T-helper 17 cell (primary cell): ENCODE results near the gene TMA7. TPM values are rescaled to one million over a fixed set of nuclear protein-coding genes. Genes with fewer than 3 reads are reported as not detected.
A peak's percentile ranks its signal among the peaks of the same experiment; 100 is the strongest.

Source experiments
- ATAC-seq: fragments of 150-1000 bp; cut with Tn5 transposase; 2 replicates; pipeline ENCODE4 v1.10.0; 2021; ENCODE audit warnings: mild to moderate bottlenecking, moderate library complexity
- DNase-seq, 3 donors: peaks; one replicate each; pipeline versions ENCODE4 v3.0.0 to v3.0.0-alpha.2; 2020 to 2021
- H3K9me3 ChIP-seq: one replicate; pipeline ENCODE4 v1.7.0; 2013; ENCODE audit warnings: low read length, mild to moderate bottlenecking; ENCODE audit not compliant: control insufficient read depth, poor library complexity, severe bottlenecking
- H3K27ac Mint-ChIP-seq: one replicate; pipeline ENCODE4 v1.8.0; 2022; ENCODE audit warnings: mild to moderate bottlenecking, moderate library complexity, mixed read lengths
- H3K27me3 Mint-ChIP-seq: one replicate; pipeline ENCODE4 v1.8.0; 2022; ENCODE audit warnings: mixed read lengths
- H3K36me3 Mint-ChIP-seq: one replicate; pipeline ENCODE4 v1.8.0; 2022; ENCODE audit warnings: low read depth, mixed read lengths
- H3K4me1 Mint-ChIP-seq: one replicate; pipeline ENCODE4 v1.8.0; 2022; ENCODE audit warnings: mild to moderate bottlenecking, mixed read lengths
- H3K4me3 Mint-ChIP-seq: one replicate; pipeline ENCODE4 v1.8.0; 2022; ENCODE audit warnings: mild to moderate bottlenecking, moderate library complexity, mixed read lengths
- total RNA-seq, 4 donors: library from RNA in 2 of 4; stranded (reverse) in 2 of 4; gene quantifications; one replicate each; pipeline ENCODE4 v1.2.3 and lab custom pipeline; 2022 to 2026

TMA7 gene
- total RNA-seq, 2 donors from 2014 or later = 226 to 233 TPM

DNA sequence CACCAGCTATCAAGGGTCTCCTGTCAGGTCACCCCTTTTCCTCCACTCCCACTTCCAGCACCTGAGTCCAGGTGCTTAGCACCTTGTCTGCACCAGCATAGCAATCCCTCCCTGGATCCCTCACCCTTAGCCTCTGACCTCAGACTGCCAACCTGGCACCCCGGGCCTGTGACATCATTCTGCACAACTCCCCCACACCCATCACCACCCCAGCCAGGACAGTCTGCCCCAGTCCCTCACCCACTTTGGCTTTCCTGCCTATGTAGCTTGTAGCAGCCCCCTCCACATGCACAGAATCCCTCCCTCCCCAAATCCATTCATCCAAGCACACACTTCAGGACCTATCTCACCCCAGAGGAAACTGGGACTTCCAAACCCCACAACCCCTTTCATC lies 9.4 kb upstream of the TMA7 start:
- Mint-ChIP-seq H3K4me1 (peaks cover 17% of the 10 kb centered on the region), H3K36me3 (no peaks in the 10 kb centered on the region), H3K27me3 (no peaks in the 10 kb centered on the region), H3K4me3 (peak overlapping the region; percentile 90), H3K27ac (peak overlapping the region; percentile 69)
- H3K9me3 ChIP-seq = no peaks in the 10 kb centered on the region
- DNase-seq (no peak), ATAC-seq (no peak)

DNA sequence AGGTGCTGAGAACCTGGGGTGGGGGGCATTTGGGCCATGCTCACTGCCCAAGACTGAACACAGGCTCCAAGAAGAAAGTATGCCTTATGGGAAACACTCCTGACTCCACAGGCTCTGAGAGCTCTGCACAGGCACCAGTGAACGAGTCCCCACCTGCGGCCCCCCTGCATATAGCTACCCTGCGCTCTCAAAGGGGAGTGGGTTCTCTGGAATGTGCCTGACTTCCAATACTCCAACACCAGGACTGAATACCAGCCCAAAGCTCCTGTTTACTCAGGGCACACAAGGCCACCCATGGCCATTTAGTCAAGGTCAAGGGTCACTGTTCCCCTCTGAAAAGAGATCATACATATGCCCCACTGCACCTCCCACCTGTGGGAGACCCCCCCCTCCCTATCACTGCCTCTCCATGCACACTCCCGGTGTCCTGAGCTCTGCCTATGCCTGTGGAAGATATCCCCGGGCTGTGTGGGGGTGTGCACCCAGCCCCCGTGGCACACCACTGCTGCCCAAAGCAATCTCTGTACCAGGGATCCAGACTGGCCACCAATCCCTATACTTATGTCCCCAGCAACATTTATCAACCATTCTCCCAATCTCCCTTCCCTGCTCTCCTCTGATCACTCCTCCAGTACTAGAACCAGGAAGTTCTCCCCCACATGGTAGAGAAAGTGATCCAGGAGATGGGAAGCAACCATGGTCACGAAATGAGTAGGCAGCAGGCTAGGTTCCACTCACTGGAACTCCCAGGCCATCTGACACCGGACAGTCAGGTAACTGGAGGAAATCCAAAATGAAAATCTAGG lies 8.6 kb upstream of the TMA7 start:
- Mint-ChIP-seq H3K27ac (peak overlapping the region; percentile 69), H3K4me1 (peaks cover 14% of the 10 kb centered on the region), H3K36me3 (no peaks in the 10 kb centered on the region), H3K4me3 (peak overlapping the region; percentile 25), H3K27me3 (no peaks in the 10 kb centered on the region)
- no peaks in the 10 kb centered on the region for H3K9me3 ChIP-seq
- ATAC-seq = no peak
- no peak for DNase-seq

DNA sequence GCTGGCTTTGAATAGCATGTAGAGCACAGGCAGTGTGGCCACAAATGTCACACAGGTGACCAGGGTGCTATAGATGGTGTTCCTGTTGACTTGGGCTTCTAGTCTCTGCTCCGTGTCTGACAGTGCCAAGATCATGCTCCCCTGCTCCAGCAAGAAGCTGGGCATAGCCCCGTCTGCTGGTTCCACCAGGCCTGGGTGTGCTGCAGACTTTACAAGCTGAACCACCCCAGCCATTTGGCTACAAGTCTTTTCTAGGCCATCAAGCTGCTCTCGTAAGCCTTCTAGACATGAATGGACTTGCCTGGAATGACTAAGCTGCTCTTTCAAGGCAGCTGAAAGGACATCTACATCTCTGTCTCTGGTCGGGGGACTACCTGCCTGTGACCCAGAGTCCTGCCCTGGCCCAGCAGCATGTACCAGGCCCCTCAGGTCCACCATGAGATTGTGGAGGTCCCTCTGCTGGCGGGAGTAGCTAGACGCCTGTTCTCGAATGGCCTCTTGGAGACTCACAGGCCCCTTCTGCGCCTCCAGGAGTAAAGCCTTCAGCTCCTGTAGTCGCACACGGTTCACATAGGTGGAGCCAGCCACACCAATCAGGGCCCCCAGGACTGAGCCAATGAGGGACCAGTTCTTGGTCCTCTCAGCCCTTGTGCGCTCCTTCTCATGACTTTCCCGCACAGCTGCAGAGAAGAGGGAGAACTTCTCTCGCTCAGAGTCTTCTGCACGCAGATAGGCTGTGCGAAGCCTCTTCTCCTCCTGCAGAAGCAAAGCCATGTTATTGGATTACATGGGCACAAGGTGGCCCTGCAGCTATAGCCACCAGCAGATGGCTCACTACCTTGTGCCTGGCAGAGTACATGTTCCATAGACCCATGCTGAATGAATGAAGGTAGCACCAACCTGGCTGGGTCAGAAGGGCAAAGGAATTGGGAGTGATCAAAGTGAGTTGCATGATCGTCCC lies 7.4 kb upstream of the TMA7 start:
- H3K4me1 Mint-ChIP-seq = peaks cover 15% of the 10 kb centered on the region
- DNase-seq (no peak), ATAC-seq (no peak)
- H3K27me3 Mint-ChIP-seq = no peaks in the 10 kb centered on the region
- no peaks in the 10 kb centered on the region for H3K9me3 ChIP-seq
- no peaks in the 10 kb centered on the region for H3K36me3 Mint-ChIP-seq
- H3K27ac Mint-ChIP-seq = no peak overlapping the region
- H3K4me3 Mint-ChIP-seq = no peak overlapping the region

DNA sequence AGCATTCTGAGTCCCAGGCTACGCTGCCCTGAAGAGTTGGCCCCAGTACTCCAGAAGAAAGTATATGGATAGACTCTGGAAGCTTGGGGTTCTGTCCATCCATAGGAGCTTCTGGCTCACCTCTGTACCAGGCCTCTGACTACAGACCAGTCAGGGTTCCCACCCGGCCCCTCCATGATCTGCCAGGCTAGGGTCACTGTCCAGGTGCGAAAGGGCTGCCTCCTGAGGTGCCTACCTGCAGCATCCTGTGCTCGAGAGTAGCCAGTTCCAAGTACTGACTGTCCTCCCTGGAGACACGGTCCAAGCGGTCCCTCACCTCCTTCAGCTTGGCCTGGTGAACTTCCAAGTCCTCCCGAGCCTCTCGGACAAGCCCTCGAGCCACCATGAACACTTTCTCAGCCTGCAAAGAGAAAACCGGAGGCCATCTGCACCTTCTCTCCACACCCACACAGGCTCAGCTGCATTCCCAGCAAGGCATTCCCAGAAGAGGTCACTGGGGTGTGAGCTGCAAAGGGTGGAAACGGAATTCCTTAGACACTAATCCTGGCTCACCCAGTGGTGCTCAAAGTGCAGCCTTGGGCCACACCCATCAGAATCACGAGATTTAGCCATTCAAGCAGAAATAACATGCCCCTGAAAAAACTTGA lies 6.5 kb upstream of the TMA7 start:
- no peak for DNase-seq

DNA sequence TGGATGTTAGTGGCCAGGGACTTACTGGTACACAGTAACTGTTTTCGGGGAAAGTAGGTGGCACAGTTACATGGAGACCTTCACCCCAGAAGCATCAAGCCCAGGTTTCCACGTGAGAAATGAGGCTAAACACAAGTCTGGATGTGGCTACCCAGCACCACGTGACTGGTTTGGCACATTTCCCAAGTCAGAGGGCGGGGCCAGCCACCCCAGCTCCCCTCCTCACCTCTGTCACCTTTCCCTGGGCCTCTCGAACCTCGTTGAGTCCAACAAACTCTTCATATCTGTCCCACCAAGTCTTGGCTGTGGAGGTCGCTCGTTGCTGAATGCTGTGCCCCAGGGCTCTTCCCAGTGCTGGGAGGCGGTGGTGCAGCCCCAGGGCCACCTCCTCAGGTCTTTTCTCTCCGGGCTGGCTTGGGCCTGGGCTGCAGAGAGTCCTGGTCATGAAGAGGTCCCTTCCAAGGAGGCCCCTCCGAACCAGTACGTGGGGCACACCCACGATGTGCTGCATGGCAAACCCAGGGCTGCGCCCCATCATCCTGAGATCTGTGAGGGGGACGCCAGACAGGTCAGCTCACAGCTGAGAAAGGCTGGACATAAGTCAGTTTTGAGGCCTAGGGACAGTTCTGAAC lies 5.3 kb upstream of the TMA7 start:
- Mint-ChIP-seq H3K4me3 (no peak overlapping the region), H3K4me1 (peaks cover 28% of the 10 kb centered on the region), H3K27ac (no peak overlapping the region), H3K36me3 (peaks cover 2% of the 10 kb centered on the region), H3K27me3 (no peaks in the 10 kb centered on the region)
- ATAC-seq = no peak
- no peak for DNase-seq
- no peaks in the 10 kb centered on the region for H3K9me3 ChIP-seq

More for the DNA sequence above, 6.5 kb upstream of the TMA7 start:
- no peak for ATAC-seq
- Mint-ChIP-seq H3K27ac (no peak overlapping the region), H3K4me3 (no peak overlapping the region), H3K27me3 (no peaks in the 10 kb centered on the region), H3K4me1 (peaks cover 22% of the 10 kb centered on the region), H3K36me3 (peaks cover 2% of the 10 kb centered on the region)
- H3K9me3 ChIP-seq = no peaks in the 10 kb centered on the region

DNA sequence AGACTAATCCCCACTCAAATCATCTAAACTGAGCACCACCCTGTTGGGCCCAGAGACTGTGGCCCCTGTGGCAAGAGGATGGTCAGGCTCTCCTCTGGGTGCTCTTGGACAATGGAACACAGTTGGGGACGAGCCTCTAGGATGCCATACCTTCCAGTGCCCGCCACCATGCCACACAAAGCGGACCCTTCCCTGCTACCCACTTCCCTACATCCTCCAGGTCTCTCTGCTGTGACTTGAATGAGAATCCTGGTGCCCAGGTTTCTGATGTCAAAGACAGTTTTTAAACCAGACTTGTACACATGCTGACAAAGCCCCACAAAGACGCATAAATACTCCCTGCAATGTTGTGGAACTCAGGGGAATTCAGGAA lies 4.8 kb upstream of the TMA7 start:
- peaks cover 28% of the 10 kb centered on the region for H3K4me1 Mint-ChIP-seq
- no peaks in the 10 kb centered on the region for H3K27me3 Mint-ChIP-seq
- ATAC-seq (no peak), DNase-seq (no peak)
- no peaks in the 10 kb centered on the region for H3K9me3 ChIP-seq
- peaks cover 4% of the 10 kb centered on the region for H3K36me3 Mint-ChIP-seq
- H3K27ac Mint-ChIP-seq = no peak overlapping the region
- H3K4me3 Mint-ChIP-seq = no peak overlapping the region

DNA sequence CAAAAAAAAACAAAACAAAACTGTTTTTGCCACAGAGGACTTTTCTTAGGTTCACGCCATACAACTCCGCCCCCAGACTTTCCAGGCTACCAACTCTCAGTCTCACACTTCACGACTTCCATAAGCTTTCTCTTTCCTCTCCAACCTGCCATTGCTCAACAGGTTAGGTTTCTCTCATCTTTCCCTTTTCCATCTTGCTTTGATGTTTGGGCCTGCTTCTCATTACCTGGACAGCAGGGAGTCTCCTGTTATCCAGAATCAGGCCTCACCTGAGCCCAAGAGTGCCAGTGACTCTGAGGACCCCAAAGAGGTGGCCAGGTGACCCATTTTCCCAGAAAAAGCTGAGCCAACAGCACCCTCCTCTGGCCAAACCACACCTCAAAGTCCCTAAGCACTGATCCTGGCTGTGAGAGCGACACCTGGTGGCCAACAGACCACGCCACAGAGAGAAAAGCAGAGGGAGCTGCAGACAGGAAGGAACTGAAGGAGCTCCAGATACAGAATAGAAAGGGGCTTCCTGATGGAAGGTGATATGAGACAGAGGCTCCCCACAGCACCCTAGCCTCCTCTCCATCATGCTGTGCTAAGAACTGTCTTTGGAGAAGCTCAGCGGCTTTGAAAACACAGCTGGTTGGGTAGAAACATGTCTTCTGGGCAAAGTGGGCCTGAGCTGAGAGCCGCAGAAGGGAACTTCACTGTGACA lies 4.1 kb upstream of the TMA7 start:
- no peaks in the 10 kb centered on the region for H3K27me3 Mint-ChIP-seq
- H3K9me3 ChIP-seq = no peaks in the 10 kb centered on the region
- peaks cover 32% of the 10 kb centered on the region for H3K4me1 Mint-ChIP-seq
- H3K4me3 Mint-ChIP-seq = no peak overlapping the region
- peak; percentile 32 for ATAC-seq
- peak; percentile 70 to 78 (median 76) for DNase-seq
- no peak overlapping the region for H3K27ac Mint-ChIP-seq
- peaks cover 4% of the 10 kb centered on the region for H3K36me3 Mint-ChIP-seq

DNA sequence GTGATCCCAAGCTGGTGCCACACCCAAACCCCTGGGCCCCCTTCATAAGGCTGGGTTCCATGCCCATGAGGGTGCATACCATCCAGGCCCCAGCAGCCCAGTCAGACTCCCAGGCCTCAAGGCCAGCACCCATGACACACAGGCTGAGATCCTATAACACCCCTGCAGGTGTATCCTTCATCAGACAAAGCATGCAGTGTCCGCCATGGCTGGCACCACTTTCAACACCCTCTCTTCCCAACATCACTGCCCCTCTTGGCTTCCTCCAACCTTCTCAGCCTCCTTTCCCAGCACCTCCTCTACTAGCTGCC lies 3.6 kb upstream of the TMA7 start:
- H3K27me3 Mint-ChIP-seq = no peaks in the 10 kb centered on the region
- no peak for ATAC-seq
- no peak for DNase-seq

DNA sequence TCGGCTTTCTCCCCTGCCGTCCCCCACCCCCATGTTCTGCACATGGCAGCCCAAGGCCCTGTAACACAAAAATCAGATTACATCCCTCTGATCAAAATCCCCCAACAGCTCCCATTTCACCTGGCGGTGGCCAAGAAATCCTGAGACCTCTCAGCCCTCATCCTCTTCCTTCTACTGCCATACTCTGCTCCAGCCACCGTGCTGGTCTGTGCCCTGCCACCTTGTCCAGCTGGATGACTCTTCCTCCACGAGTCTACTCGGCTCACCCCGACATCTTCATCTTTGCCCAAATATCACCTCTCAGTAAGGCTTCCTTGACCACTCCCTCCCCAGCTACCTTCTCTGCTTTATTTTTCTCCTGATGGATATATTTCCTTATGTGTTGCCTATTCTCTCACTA lies 3.2 kb upstream of the TMA7 start:
- no peaks in the 10 kb centered on the region for H3K9me3 ChIP-seq
- no peaks in the 10 kb centered on the region for H3K27me3 Mint-ChIP-seq
- DNase-seq = no peak
- peaks cover 32% of the 10 kb centered on the region for H3K4me1 Mint-ChIP-seq
- H3K27ac Mint-ChIP-seq = no peak overlapping the region
- no peak overlapping the region for H3K4me3 Mint-ChIP-seq
- H3K36me3 Mint-ChIP-seq = peaks cover 4% of the 10 kb centered on the region
- no peak for ATAC-seq

More for the DNA sequence above, 3.6 kb upstream of the TMA7 start:
- no peaks in the 10 kb centered on the region for H3K9me3 ChIP-seq
- peaks cover 4% of the 10 kb centered on the region for H3K36me3 Mint-ChIP-seq
- peaks cover 34% of the 10 kb centered on the region for H3K4me1 Mint-ChIP-seq
- H3K27ac Mint-ChIP-seq = no peak overlapping the region
- H3K4me3 Mint-ChIP-seq = no peak overlapping the region

DNA sequence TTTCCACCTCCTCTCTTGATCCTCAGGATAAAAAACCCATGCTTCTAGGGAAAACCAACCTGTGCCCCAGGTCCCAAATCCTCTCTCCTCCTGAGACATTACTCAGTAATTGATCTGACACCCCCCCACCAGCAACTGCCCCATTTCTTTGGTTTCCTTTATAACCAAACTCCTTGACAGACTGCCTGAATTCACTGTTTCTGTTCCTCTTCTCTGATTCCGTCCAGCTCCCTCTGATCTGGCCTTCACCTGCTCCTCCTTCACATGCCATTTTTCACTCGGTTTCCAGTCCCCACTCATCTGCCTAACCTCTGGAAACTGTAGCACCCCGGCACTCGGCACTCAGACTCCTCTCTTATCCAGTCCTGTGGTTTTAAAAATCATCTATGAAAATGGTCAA lies 2.2 kb upstream of the TMA7 start:
- Mint-ChIP-seq H3K4me1 (peaks cover 34% of the 10 kb centered on the region), H3K27ac (no peak overlapping the region), H3K36me3 (peaks cover 4% of the 10 kb centered on the region), H3K4me3 (no peak overlapping the region), H3K27me3 (no peaks in the 10 kb centered on the region)
- no peak for ATAC-seq
- DNase-seq = no peak
- no peaks in the 10 kb centered on the region for H3K9me3 ChIP-seq

DNA sequence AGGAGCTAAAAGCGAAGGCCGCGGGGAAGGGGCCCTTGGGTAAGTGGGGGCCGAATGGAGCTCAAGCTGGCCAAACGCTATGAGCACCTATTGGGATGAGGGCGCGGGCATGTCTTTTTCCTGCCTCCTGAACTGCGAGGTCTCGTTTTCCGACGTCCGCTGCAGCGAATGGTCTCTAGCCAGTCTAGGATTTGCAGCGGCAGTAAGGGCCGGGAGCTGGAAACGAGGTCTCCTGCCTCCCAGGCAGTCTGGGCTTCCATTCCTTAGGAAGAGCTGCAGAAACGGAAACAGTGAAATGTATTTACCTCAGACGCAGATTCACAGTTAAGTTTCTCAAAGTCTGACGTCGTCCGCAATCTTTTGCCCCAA lies 517 bp downstream of the TMA7 start:
- ATAC-seq (peak; percentile 3), DNase-seq (no peak)
- Mint-ChIP-seq H3K27me3 (no peaks in the 10 kb centered on the region), H3K27ac (no peak overlapping the region), H3K4me3 (peak overlapping the region; percentile 100), H3K4me1 (peaks cover 30% of the 10 kb centered on the region), H3K36me3 (peaks cover 4% of the 10 kb centered on the region)
- no peaks in the 10 kb centered on the region for H3K9me3 ChIP-seq

DNA sequence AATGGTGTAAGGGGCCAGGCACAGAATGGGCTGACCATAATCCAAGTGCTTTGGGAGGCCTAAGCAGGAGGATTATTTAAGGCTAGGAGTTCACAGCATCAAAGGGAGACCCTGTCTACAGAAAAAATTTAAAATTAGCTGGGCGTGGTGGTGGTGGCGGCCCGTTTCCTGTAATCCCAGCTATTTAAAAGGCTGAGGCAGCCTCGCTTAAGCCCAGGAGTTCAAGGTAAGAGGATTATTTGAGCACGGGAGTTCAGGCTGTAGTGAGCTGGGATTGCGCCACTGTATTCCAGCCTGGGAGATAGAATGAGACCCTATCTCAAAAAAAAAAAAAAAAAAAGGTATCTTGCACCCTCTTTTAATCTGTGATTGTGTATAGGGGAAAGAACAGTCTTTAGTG lies 1.9 kb downstream of the TMA7 start:
- no peaks in the 10 kb centered on the region for H3K9me3 ChIP-seq
- Mint-ChIP-seq H3K4me3 (peak overlapping the region; percentile 100), H3K27ac (no peak overlapping the region), H3K4me1 (peaks cover 38% of the 10 kb centered on the region), H3K27me3 (no peaks in the 10 kb centered on the region), H3K36me3 (peaks cover 4% of the 10 kb centered on the region)
- ATAC-seq = no peak
- no peak for DNase-seq
